Bronchial epithelial cell (primary cell): ENCODE data around the gene SETBP1. TPM values are rescaled to one million over a fixed set of nuclear protein-coding genes. Genes with fewer than 3 reads are reported as not detected.

ENCODE experiments used
- DNase-seq: peaks from one replicate; pipeline ENCODE4 v3.0.0-alpha.2; 2010; ENCODE audit warnings: low read depth
- FAIRE-seq: peaks from 2 replicates; lab custom pipeline; 2011; peaks lifted over from hg19 to GRCh38; lab: Jason Lieb, UNC
- H3K27me3 ChIP-seq: 2 replicates; pipeline ENCODE4 v1.5.1; 2011; ENCODE audit warnings: low read length; ENCODE audit not compliant: control insufficient read depth, insufficient read depth
- H3K36me3 ChIP-seq: 2 replicates; pipeline ENCODE4 v1.5.1; 2011; ENCODE audit warnings: low read length; ENCODE audit not compliant: control insufficient read depth, insufficient read depth
- H3K4me3 ChIP-seq: 2 replicates; pipeline ENCODE4 v1.5.1; 2011; ENCODE audit warnings: mild to moderate bottlenecking, low read depth, low read length, control low read depth
- total RNA-seq: library from RNA; depleted of rRNA; stranded (reverse); fragments of >200 nt; gene quantifications from 2 replicates; pipeline ENCODE4 v1.2.1, GENCODE V29; 2014
- TF ChIP-seq, protein P1 (sequence below): IDR thresholded peaks from 2 replicates; pipeline ENCODE4 v1.5.1; 2011; ENCODE audit warnings: mild to moderate bottlenecking, moderate library complexity, low read length, control low read depth, inconsistent platforms; ENCODE audit not compliant: insufficient read depth, severe bottlenecking

SETBP1 gene
- total RNA-seq, 1 donor from 2014 or later, result 1.8 TPM

DNA sequence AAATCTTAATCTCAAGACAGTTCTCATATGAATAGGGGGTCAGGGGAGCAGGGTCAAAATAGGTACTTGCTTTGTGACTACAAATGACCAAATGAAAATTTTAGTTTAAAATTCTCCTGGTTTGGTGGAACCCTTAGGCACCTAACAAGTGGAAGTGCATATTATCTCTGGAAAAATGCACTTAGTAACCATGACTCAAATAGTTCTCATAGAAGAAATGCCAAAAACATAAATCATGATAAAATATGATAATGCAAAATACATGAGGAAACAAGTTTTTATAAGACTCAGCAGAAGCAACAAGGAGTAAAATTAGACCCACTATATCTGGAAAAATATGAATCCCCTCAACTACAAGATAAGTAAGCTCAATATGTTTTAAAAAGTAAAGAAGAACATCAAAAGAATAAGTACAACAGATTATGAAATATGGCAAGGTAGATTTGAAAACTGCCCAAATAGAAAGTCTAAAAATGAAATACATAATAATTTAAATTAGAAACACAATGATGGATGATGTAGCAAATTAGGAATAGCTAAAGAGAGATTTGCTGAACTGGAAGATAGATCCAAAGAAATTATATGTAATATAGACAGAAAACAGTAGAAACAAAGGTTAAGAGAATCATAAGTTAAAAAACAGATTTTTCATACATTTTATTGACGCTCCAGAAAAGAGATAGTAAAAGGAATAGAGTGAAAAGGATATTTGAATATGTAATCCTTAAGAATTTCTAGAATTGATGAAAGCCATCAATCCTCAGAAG is 308.3 kb downstream of the SETBP1 start:
- no peak overlapping the region for H3K4me3 ChIP-seq
- H3K27me3 ChIP-seq, result no peaks in the 10 kb centered on the region
- DNase-seq (peak; percentile 70), FAIRE-seq (no peak)
- TF ChIP-seq, protein P1, sequence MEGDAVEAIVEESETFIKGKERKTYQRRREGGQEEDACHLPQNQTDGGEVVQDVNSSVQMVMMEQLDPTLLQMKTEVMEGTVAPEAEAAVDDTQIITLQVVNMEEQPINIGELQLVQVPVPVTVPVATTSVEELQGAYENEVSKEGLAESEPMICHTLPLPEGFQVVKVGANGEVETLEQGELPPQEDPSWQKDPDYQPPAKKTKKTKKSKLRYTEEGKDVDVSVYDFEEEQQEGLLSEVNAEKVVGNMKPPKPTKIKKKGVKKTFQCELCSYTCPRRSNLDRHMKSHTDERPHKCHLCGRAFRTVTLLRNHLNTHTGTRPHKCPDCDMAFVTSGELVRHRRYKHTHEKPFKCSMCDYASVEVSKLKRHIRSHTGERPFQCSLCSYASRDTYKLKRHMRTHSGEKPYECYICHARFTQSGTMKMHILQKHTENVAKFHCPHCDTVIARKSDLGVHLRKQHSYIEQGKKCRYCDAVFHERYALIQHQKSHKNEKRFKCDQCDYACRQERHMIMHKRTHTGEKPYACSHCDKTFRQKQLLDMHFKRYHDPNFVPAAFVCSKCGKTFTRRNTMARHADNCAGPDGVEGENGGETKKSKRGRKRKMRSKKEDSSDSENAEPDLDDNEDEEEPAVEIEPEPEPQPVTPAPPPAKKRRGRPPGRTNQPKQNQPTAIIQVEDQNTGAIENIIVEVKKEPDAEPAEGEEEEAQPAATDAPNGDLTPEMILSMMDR, result no peak
- no peaks in the 10 kb centered on the region for H3K36me3 ChIP-seq

- Histone ChIP-seq H3K27me3 (no peaks in the 10 kb centered on the region), H3K4me3 (no peak overlapping the region), H3K36me3 (no peaks in the 10 kb centered on the region)
- TF ChIP-seq, protein P1, result no peak
- no peak for DNase-seq
- FAIRE-seq, result peak; percentile 13
Observed at GRCh38 chr18:44996261-44996660, 315.6 kb downstream of the SETBP1 start.

DNA sequence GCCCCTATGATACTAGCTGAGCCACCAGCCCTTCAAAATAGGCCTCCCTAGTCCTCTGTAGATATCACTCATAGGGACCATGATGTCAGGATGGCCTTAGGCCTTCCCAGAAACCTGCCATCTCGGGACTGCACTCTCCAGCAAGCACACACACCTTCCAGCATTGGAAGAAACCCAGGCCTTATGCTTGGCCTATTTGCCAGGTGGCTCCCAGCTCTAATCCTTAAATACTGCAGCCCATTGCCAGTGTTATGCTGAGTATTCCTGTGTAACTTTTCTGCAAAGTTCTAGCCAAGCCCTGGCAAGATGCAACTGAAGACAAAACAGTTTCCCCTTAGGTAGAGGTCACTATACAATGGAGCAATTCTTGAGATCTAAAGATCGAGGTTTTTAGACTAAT is 316.5 kb downstream of the SETBP1 start:
- FAIRE-seq, result no peak
- H3K36me3 ChIP-seq, result no peaks in the 10 kb centered on the region
- no peaks in the 10 kb centered on the region for H3K27me3 ChIP-seq
- no peak overlapping the region for H3K4me3 ChIP-seq
- no peak for DNase-seq
- TF ChIP-seq, protein P1, result no peak

- FAIRE-seq (no peak), DNase-seq (no peak)
- Histone ChIP-seq H3K36me3 (no peaks in the 10 kb centered on the region), H3K27me3 (no peaks in the 10 kb centered on the region), H3K4me3 (no peak overlapping the region)
- TF ChIP-seq, protein P1, result no peak
Observed at GRCh38 chr18:44998360-44998759, 317.7 kb downstream of the SETBP1 start.

DNA sequence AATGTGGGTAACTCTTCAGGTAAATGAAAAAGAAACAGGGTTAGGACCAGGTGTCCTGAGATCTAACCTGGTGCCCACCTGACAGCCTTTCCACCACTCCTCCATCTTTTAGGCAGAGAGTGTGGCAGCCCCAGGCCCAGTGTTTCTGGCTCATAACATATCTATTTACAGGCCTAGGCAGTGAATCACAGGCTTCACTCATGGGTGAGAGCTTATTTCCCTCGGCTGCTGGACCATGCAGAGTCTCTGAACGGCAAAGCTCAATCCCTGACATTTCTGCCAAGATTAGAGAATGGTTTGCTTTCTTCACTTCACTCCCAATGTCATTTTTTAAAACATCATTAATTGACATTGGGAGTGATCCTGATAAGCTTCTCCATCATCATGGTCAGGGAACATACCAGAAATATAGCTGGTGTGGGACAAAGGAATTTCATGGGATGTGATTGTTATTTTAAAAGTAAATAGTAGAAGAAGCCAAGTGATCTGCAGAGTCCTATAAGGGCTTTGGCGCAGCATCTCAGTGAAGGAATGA is 323.9 kb downstream of the SETBP1 start:
- Histone ChIP-seq H3K27me3 (no peaks in the 10 kb centered on the region), H3K36me3 (no peaks in the 10 kb centered on the region), H3K4me3 (no peak overlapping the region)
- FAIRE-seq (no peak), DNase-seq (no peak)
- TF ChIP-seq, protein P1, result no peak

DNA sequence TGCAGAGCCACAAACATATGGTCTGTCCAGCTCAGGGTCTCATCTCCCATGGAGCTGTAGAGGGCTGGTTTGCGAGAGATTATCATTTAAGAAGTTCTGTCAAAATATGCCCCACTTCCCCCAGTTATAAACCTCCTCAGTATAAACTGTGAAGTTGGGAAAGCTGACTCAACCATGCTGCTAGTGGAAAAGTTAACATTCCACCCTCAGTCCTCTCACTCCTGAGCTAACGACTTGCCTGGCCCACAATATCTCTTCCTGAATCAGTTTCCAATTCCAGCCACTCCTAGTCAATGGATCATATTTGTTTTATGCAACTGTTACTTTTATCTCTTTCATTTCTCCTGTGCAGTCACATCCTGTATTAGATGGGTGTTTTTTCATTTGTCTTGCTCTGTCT is 326.2 kb downstream of the SETBP1 start:
- H3K27me3 ChIP-seq, result no peaks in the 10 kb centered on the region
- TF ChIP-seq, protein P1, result no peak
- no peaks in the 10 kb centered on the region for H3K36me3 ChIP-seq
- no peak overlapping the region for H3K4me3 ChIP-seq
- FAIRE-seq (no peak), DNase-seq (no peak)
